Measurements from ENCODE around the gene SNX14.

The SNX14 gene

DNA sequence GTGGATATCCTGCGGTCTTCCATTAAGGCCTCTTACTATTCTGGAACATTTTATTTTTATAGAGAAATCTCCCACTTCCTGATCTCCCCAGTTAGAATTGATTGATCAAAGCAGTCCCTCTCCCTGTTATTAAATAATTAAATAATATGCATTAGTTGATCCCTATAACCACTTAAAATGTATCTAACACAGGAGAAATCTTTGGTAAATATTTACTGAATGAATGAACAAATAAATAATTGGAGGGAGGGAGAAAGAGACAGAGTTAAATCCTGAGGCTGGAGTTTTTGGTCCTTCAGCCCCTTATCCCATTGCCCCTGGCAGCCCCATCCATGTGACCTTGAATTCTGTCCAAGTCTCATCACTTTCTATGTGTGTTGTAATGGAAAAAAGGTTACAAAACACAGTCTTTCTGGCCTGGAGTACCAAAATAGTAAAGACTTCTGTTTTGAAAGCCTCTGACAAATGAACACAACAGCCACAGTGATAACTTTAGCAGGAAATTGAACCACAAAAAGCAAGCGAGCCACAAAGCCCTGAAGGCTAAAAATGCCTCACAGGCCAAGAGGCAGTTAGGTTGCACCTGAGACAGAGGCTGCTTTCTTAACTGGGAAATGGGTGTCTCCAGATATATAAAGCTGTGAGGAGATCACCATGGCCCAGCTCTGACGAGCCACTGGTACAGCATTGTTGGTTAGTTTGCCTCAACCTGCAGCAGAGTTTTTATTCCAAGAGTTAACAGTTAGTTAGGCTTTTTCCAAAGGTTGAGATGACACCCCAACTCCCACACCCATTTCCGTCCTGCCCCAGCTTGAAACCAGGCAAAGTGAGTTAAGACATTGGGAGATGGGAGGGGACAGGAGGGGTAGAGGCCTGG is 132.5 kb downstream of the SNX14 start:
- FAIRE-seq, result no peak

GRCh38 chr6:85460154-85460920 is 133.3 kb downstream of the SNX14 start:
- FAIRE-seq, result no peak

- no peak for FAIRE-seq
These were observed 134.3 kb downstream of the SNX14 start for GRCh38 chr6:85459224-85459901.

DNA sequence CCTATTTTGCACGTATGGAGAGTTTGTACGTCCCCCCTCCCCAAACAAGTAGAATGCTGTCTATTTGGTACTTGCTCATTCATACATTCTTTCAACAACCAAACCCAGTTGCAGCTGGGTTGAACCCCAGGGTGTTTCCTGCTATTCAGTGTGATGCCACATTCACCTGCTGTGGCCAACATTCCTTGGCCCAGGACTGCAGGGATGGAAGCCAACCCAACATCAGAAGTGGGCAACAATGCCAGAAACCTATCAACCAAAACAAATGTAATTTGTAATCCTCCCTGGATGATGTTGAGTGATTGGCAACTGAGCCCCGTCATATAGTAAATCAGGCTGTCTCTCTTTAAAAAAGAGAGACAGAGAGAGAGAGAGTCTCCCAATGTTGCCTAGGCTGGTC is 134.9 kb downstream of the SNX14 start:
- no peak for FAIRE-seq

DNA sequence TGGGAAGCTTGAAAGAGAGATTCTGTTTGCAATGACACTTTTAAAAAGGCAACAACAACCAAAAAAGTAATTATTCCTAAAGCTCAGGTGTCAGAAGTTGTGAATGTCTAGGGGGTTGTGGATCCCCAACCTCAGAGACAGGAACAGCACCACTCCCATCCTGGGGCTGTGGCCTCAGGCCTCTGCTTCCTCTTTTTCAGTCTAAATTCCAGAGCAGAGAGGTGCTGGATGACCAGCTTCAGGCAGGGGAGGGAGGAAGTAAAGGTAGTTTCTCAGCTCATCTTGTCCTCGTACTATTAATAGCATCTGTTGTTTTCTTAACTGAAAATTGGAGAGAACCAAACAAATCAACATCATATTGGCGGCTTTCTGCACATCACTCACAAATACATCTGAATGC is 135.5 kb downstream of the SNX14 start:
- FAIRE-seq, result no peak

DNA sequence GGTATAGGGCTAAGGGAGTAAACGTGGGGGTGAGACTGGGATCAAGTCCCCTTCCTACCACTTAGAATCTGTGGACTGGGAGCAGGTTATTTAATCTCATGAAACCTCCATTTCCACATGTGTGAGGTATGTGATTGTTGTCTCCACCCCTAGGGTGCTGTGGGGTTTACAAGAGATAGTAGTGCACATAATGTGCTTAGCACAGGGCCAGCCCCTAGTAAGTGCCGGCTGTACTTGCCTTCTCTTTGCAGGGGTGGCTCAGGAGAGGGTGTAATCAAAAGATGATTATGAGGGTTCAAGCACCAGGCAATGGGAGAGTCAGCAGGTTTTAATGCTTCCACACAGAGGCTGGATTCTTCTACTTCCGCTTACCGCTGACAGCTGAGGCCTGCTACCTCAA is 136.9 kb downstream of the SNX14 start:
- FAIRE-seq, result no peak

Data from colon (tissue), 2 donors.